ENCODE measurements around the gene TMEM270. TPM values are rescaled to one million over a fixed set of nuclear protein-coding genes. Genes with fewer than 3 reads are reported as not detected.

Gene TMEM270
- total and polyA plus RNA-seq, 10 of the 15 experiments (the other 5 are each of a cell fraction or from before 2014, with no cell fraction given): not detected

- TF ChIP-seq PRDM15 (CRISPR knock-in tag; IDR thresholded peaks at IDR 0.05) (no peak), ATF2 (IDR thresholded peaks at IDR 0.05; ENCODE audit: low read length) (no peak), MEF2B (IDR thresholded peaks at IDR 0.05; ENCODE audit: partially characterized antibody, poor library complexity, severe bottlenecking) (no peak)
Measured at GRCh38 chr7:73885433-73885974, 24.5 kb downstream of the TMEM270 start (continued).

- no peak overlapping the region for H3K4me2 ChIP-seq (ENCODE audit: control insufficient read depth, insufficient read depth)
- SMC1A ChIA-PET (ENCODE audit: uncharacterized antibody, unreplicated experiment): no interaction called here
- ATAC-seq (no peak), DNase-seq (ENCODE audit: low read depth, low spot score) (no peak), FAIRE-seq (no peak)
- H3K4me1 ChIP-seq (ENCODE audit: control insufficient read depth, insufficient read depth, low read length): no peaks in the 10 kb centered on the region
- H3K27me3 ChIP-seq (replicated peaks in 1 of 2; ENCODE audit: control insufficient read depth in 2 of 2, insufficient read depth in 2 of 2, low read length in 1 of 2): no peaks in the 10 kb centered on the region; a peak in 1 of 4 replicates
- BruUV-seq (replicated peaks): no TSS peak
- H3K9ac ChIP-seq (ENCODE audit: control insufficient read depth, insufficient read depth, low read length): no peak overlapping the region
- in situ Hi-C loops (cut with MboI) (no loop called here), intact Hi-C loops (cut with micrococcal nuclease; ENCODE audit: unreplicated experiment) (no loop called here)
- TF ChIP-seq FOXM1 (IDR thresholded peaks at IDR 0.05; ENCODE audit: low read depth, low read length): no peak
- no peak for TF ChIP-seq RCOR1 (conservative IDR thresholded peaks at IDR 0.05; ENCODE audit: low read depth, low read length)
- TF ChIP-seq SKIL (IDR thresholded peaks at IDR 0.05; ENCODE audit: low read depth, poor library complexity, severe bottlenecking): no peak
- no peak for TF ChIP-seq SREBF2 (IDR thresholded peaks at IDR 0.05; ENCODE audit: low read length)
- no peaks in the 10 kb centered on the region for H3K36me3 ChIP-seq (ENCODE audit: control insufficient read depth in 2 of 2, insufficient read depth in 2 of 2, low read length in 1 of 2)
- H4K20me1 ChIP-seq (ENCODE audit: control insufficient read depth, insufficient read depth): no peaks in the 10 kb centered on the region
- CTCF ChIA-PET: interaction anchor here (0.6 kb wide), 1 partner anchor 82 kb away, joined by 4 read pairs; no protein-coding TSS in a partner anchor
- POLR2A ChIA-PET: no interaction called here
- WGBS (ENCODE audit: insufficient coverage, insufficient replicate concordance, low lambda C conversion rate, missing lambda C conversion rate): 27% methylated on average over 23 of the region's 25 CpGs
- H2AFZ ChIP-seq (ENCODE audit: control insufficient read depth, low read depth, low read length): no peak overlapping the region
- no peak overlapping the region for H3K4me3 ChIP-seq
- no peaks in the 10 kb centered on the region for H3K9me3 ChIP-seq (replicated peaks; ENCODE audit: control insufficient read depth, insufficient read depth, low read length)
- H3K27ac ChIP-seq (ENCODE audit: control insufficient read depth, insufficient read depth): no peak overlapping the region
- no peaks in the 10 kb centered on the region for H3K79me2 ChIP-seq (ENCODE audit: control insufficient read depth, insufficient read depth, low read length)
- RAD21 ChIA-PET (ENCODE audit: unreplicated experiment): no interaction called here
Measured at GRCh38 chr7:73885975-73886798, 25.2 kb downstream of the TMEM270 start.
